NCI-H345 treated with DMSO at 0.1 percent for 48 hours (cell line): ENCODE results near the gene RASA2.
"Not testable (repeated sequence)": the region's sequence is repeated elsewhere in the genome, so short reads cannot be mapped to it uniquely, and the experiment has no call there.

ENCODE experiments used
- DNase-seq: peaks from one replicate; lab custom pipeline; 2025; ENCODE audit not compliant: unreplicated experiment; lab: John Stamatoyannopoulos, UW

The RASA2 gene

GRCh38 chr3:141456301-141456625 lies 30.6 kb upstream of the RASA2 start:
- no peak for DNase-seq

DNA sequence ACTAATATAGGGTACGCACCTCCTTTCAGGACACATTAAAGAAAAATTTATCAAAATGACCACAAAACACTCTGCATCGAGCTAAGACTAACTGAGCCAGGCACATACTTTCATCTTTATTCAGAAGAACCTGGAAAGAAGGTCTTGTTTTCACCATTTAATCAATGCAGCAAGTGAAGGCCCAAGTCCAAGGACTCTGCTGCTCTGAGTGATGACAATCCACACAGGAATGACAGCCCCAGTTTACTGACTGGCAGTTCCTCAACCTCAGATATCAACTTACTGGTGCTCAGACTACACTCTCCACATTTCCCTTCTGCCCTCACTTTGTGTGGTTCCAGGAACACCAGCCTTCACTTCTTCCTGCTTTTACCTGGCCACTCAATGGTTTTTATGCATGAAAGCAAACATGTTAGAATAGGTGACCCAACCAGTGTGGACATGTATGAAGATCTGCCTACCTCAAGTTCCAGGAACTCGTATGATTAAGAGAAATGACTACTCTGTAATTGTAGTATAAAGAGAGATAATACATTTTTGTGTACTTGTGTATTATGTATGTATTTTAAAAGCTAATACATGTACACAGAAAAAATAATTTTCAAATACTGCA lies 29.1 kb upstream of the RASA2 start:
- DNase-seq = no peak

DNA sequence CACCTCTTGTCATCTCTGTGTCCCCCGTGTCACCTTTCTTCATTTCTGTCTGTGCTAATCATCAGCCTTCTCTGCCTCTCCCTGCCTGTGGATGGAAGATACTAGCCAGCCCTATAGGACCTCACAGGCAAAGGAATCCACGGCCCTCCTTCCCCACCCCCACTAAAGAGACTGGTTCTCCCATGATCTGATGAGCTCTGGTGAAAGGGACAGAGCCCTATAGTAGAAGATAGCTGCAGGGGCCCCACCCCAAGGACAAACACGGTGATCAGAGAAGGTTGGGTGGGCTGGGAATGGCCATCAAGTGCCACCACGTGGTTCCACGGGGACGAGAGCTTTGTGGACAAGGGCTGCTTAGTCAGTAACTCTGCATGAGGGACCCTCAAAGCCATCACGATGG lies 27.8 kb upstream of the RASA2 start:
- DNase-seq = no peak

DNA sequence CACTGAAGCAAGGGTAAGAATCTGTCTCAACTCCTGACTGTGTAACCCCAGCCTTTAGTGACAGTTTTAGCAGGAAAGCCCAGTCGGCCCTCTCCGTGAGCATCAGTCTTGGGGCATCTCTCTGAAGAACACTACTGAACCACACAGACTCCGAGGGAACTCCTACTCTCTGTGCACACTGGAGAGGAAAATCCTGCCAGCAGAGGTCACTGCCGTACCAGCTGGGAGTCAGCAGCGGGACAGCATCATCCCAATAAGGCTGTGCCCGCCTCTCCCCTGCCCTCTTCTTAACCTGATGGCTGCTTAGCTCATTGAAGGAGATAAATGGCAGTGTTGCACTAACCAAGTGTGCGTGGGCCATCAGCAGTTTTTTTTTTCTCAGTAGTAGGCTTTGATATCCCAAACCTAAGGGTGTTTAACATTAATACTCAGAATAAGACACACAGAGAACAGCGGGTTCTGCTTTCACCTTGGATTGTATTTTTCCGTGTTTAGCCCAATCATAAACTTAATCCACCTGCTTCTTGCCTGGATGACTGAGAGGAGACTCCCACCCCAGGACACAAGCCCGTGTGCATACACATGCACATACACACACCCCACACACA lies 26.6 kb upstream of the RASA2 start:
- DNase-seq = peak; percentile 36

GRCh38 chr3:141462176-141462859 lies 24.5 kb upstream of the RASA2 start:
- no peak for DNase-seq

- DNase-seq = no peak
Observed at GRCh38 chr3:141465221-141465620, 21.6 kb upstream of the RASA2 start.

- no peak for DNase-seq
Observed at GRCh38 chr3:141466633-141467169, 20.1 kb upstream of the RASA2 start.

DNA sequence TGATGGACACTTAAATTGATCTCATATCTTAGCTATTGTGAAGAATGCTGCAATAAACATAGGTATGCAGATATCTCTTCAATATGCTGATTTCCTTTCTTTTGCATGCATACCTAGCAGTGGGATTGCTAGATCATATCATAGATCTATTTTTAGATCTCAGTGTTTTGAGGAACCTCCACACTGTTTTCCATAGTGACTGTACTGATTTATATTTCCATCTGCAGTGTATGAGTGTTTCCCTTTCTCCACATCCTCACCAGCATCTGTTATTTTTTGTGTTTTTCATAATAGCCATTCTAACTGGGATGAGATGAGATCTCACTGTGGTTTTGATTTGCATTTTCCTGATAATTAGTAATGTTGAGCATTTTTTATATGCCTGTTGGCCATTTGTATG lies 17.1 kb upstream of the RASA2 start:
- no peak for DNase-seq

DNA sequence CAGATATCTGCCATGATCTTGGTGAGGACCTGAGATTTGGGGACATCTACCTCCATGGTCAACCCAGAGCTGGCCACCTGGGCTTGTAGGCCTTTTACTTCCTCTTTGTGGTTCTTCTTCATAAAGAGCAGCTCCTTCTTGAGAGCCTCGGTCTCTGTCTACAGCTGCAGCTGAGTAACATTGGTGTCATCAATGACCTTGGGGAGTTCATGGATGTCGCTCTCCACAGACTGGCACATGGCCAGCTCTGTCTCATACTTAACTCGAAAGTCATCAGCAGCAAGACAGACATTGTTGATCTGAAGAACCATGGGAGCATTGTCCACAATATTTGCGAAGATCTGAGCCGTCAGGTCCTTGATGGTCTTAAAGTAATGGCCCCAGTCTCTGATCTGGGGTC lies 15.7 kb upstream of the RASA2 start:
- no peak for DNase-seq

DNA sequence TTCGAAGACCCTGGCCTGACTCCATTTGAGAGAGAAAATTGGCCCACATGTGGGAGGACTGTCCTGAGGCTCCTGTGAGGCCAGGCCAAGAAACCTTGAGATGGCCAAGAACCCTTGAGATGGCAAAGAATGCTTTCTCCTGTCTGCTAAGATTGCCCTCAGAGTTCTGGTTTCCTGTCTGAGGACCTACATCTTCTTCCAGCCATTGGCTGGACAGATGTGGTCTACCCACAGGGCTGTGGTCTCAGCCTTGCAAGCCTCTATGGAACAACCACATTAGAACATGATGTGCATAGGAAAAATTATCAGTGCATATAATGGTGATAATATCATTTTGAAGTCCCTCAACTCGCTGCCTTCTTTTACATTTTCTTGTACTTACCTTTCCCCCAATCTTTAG lies 10.8 kb upstream of the RASA2 start:
- DNase-seq = no peak

- DNase-seq = no peak
Observed at GRCh38 chr3:141477224-141477623, 9.6 kb upstream of the RASA2 start.

- DNase-seq = no peak
Observed at GRCh38 chr3:141478139-141478538, 8.7 kb upstream of the RASA2 start.

- DNase-seq = not testable (repeated sequence)
Observed at GRCh38 chr3:141478840-141479239, 8.0 kb upstream of the RASA2 start.

GRCh38 chr3:141482245-141482922 lies 4.4 kb upstream of the RASA2 start:
- DNase-seq = no peak

DNA sequence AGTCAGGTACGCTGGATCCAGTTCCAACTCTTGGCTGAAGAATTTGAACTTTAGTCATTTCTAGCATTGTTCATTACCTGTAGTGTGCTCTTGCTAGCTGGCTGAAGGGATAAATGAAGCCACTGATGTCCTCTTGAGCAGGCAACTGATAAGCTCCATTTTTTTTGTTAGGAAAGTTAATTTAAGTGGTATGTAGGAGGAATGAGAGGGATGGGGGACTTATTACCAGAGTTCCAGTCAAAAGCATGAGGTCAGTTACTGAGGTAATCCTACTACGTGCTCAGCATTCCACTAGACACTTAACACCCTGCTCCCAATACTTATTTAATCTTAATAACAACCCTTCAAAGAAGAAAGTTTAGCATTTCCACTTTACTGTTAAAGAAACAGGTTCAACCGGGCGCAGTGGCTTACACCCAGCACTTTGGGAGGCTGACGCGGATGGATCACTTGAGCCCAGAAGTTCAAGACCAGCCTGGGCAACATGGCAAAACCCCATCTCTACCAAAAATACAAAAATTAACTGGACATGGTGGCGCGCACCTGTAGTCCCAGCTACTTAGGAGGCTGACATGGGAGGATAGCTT lies 2.0 kb upstream of the RASA2 start:
- DNase-seq = no peak

DNA sequence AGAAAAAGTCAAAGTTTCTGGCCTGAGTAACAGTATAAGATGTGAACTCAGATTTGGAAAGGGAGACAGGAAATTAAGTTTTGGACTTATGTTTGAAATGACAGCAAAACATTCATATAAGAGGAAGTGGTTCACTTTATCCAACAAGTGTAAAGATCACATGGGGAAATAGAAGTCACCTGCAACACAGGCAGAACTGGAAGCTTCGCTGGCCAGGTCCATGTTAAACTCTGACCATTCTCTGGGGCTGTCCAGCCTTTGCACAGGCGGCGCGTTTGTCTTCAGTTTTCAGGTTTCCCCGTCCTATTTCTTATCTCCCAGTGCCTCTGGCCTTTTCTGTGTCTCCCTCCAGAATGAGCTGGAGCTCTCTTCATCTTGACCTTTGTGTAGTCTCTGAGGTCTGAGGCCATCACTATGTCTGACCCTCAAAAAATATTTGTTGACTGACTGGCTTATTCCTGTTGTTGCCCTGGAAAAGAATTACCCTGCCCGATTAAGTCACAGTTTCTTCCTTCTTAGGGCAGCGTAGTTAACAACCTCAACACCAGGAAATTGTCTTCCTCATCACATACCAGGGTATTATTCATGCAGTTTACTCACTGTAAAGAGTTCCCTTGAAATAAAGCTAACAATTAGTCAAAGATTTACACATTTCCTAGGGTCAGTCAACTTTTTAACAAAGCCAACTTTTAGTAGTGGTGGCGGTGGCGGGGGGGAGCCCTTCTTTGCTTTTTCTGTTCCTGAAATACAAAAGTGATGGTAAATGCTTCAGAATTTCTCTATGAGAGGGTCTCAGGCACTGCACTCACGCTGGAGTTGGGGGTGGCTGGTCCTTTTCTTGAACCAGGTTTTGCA lies 959 bp upstream of the RASA2 start:
- no peak for DNase-seq

GRCh38 chr3:141486496-141486745 lies 406 bp upstream of the RASA2 start:
- DNase-seq = peak; percentile 31

DNA sequence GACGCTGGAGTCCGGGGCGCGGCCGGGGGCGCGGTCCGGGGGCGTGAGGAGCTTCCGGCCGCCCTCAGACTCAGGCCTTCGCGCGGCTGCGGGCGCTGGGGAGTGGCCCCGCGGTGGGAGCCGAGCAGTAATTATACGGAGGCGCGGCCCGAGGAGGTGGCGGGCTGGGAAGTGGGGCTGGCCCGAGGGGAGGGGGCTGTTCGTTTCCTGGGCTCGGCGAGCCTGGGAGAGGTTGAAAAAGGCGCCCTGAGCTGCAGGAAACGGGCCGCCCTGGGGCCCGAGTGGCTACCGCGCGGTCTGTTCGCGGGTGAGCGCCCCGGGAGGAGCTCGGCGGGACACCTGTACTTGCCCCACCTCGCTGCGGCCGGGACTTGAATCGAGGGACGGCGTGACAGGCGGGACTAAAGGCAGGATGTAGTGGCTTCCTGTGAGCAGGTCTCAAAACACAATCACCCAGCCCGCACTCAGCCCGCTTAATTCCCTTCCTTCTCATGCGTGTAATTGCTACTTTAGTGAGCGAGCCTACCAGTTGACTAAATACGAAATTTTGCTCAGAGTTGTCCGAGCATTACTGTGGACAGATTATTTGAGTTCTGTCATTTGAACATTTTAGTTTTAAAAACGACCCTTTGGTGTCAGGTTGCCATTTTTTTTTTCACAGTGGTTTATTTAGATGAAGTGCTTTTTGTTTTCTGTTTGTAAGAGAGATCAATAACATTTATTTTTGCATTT lies 860 bp downstream of the RASA2 start:
- peak; percentile 47 for DNase-seq

GRCh38 chr3:141489203-141489602 lies 2.4 kb downstream of the RASA2 start:
- DNase-seq = no peak

DNA sequence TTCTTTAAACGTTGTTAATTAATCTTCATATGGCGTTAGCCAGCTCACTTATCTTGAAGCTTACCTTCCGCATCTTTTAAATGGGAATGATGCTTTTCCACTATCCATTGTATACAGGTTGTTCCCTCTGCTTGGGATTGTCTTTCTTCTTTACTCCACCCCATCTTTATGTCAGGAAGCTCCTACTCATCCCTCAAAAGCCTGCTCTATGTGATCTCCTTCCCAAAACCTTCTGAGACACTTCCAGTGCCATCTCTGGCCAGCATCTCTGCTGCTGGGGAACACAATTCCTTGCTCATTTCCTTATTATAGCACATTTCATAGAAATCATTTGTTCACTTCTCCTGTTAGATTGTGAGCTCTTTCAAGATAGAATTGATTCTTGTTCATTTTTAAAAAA lies 4.3 kb downstream of the RASA2 start:
- DNase-seq = no peak
